ENCODE results near the gene B4GALT6. TPM values are rescaled to one million over a fixed set of nuclear protein-coding genes. Genes with fewer than 3 reads are reported as not detected.

The B4GALT6 gene
- total and polyA plus RNA-seq, 2 of the 8 experiments (the other 6 are each of a cell fraction or from before 2014, with no cell fraction given): 6.3 to 41.5 TPM

DNA sequence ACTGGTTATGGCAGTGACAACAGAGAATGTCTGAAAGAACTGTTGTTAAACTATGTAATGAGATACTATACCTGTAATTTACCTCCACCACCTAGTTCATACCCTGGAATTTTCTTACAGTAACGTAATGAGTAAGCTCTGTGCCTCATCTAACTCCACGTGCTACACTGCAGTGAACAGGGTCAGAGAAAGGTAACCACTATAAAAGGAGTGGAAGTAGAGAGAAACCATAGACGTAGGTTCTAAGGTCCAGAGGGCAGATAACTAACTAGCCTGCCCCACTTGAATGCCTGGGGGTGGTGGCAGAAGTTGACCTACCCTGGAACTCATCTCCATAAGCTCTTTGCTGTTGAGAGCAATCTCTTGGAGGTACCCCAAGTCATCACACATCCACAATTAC, 32.0 kb upstream of the B4GALT6 start (continued):
- TF ChIP-seq, protein P1, sequence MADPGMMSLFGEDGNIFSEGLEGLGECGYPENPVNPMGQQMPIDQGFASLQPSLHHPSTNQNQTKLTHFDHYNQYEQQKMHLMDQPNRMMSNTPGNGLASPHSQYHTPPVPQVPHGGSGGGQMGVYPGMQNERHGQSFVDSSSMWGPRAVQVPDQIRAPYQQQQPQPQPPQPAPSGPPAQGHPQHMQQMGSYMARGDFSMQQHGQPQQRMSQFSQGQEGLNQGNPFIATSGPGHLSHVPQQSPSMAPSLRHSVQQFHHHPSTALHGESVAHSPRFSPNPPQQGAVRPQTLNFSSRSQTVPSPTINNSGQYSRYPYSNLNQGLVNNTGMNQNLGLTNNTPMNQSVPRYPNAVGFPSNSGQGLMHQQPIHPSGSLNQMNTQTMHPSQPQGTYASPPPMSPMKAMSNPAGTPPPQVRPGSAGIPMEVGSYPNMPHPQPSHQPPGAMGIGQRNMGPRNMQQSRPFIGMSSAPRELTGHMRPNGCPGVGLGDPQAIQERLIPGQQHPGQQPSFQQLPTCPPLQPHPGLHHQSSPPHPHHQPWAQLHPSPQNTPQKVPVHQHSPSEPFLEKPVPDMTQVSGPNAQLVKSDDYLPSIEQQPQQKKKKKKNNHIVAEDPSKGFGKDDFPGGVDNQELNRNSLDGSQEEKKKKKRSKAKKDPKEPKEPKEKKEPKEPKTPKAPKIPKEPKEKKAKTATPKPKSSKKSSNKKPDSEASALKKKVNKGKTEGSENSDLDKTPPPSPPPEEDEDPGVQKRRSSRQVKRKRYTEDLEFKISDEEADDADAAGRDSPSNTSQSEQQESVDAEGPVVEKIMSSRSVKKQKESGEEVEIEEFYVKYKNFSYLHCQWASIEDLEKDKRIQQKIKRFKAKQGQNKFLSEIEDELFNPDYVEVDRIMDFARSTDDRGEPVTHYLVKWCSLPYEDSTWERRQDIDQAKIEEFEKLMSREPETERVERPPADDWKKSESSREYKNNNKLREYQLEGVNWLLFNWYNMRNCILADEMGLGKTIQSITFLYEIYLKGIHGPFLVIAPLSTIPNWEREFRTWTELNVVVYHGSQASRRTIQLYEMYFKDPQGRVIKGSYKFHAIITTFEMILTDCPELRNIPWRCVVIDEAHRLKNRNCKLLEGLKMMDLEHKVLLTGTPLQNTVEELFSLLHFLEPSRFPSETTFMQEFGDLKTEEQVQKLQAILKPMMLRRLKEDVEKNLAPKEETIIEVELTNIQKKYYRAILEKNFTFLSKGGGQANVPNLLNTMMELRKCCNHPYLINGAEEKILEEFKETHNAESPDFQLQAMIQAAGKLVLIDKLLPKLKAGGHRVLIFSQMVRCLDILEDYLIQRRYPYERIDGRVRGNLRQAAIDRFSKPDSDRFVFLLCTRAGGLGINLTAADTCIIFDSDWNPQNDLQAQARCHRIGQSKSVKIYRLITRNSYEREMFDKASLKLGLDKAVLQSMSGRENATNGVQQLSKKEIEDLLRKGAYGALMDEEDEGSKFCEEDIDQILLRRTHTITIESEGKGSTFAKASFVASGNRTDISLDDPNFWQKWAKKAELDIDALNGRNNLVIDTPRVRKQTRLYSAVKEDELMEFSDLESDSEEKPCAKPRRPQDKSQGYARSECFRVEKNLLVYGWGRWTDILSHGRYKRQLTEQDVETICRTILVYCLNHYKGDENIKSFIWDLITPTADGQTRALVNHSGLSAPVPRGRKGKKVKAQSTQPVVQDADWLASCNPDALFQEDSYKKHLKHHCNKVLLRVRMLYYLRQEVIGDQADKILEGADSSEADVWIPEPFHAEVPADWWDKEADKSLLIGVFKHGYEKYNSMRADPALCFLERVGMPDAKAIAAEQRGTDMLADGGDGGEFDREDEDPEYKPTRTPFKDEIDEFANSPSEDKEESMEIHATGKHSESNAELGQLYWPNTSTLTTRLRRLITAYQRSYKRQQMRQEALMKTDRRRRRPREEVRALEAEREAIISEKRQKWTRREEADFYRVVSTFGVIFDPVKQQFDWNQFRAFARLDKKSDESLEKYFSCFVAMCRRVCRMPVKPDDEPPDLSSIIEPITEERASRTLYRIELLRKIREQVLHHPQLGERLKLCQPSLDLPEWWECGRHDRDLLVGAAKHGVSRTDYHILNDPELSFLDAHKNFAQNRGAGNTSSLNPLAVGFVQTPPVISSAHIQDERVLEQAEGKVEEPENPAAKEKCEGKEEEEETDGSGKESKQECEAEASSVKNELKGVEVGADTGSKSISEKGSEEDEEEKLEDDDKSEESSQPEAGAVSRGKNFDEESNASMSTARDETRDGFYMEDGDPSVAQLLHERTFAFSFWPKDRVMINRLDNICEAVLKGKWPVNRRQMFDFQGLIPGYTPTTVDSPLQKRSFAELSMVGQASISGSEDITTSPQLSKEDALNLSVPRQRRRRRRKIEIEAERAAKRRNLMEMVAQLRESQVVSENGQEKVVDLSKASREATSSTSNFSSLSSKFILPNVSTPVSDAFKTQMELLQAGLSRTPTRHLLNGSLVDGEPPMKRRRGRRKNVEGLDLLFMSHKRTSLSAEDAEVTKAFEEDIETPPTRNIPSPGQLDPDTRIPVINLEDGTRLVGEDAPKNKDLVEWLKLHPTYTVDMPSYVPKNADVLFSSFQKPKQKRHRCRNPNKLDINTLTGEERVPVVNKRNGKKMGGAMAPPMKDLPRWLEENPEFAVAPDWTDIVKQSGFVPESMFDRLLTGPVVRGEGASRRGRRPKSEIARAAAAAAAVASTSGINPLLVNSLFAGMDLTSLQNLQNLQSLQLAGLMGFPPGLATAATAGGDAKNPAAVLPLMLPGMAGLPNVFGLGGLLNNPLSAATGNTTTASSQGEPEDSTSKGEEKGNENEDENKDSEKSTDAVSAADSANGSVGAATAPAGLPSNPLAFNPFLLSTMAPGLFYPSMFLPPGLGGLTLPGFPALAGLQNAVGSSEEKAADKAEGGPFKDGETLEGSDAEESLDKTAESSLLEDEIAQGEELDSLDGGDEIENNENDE (IDR thresholded peaks at IDR 0.05; ENCODE audit: insufficient replicate concordance, low read length): no peak
- TF ChIP-seq YY1 (IDR thresholded peaks at IDR 0.05; ENCODE audit: low read depth, low read length) (no peak), FOSL1 (IDR thresholded peaks at IDR 0.05; ENCODE audit: insufficient read depth, low read depth, low read length) (no peak), EGR1 (IDR thresholded peaks at IDR 0.05; ENCODE audit: borderline replicate concordance, low read depth, low read length) (no peak), KDM4A (IDR thresholded peaks at IDR 0.05; ENCODE audit: low read depth, low read length, severe bottlenecking) (no peak), POU5F1 (IDR thresholded peaks at IDR 0.05; ENCODE audit: low read depth, low read length) (no peak), TCF12 (IDR thresholded peaks at IDR 0.05; ENCODE audit: low read depth, low read length) (no peak), TEAD4 (IDR thresholded peaks at IDR 0.05; ENCODE audit: low read depth, low read length) (no peak)
- TF ChIP-seq, protein P2, sequence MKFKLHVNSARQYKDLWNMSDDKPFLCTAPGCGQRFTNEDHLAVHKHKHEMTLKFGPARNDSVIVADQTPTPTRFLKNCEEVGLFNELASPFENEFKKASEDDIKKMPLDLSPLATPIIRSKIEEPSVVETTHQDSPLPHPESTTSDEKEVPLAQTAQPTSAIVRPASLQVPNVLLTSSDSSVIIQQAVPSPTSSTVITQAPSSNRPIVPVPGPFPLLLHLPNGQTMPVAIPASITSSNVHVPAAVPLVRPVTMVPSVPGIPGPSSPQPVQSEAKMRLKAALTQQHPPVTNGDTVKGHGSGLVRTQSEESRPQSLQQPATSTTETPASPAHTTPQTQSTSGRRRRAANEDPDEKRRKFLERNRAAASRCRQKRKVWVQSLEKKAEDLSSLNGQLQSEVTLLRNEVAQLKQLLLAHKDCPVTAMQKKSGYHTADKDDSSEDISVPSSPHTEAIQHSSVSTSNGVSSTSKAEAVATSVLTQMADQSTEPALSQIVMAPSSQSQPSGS (IDR thresholded peaks at IDR 0.05; ENCODE audit: low read length): no peak
- TF ChIP-seq, protein P3, sequence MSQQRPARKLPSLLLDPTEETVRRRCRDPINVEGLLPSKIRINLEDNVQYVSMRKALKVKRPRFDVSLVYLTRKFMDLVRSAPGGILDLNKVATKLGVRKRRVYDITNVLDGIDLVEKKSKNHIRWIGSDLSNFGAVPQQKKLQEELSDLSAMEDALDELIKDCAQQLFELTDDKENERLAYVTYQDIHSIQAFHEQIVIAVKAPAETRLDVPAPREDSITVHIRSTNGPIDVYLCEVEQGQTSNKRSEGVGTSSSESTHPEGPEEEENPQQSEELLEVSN (IDR thresholded peaks at IDR 0.05): no peak

All from H1 (cell line).